Cerebellar cortex (tissue), 1 donor: ENCODE measurements around the gene GID8.
A peak's percentile ranks its signal among the peaks of the same experiment; 100 is the strongest.

Source experiments
- DNase-seq: peaks from one replicate; pipeline ENCODE4 v3.0.0-alpha.2; 2015; ENCODE audit warnings: low spot score

Gene GID8

DNA sequence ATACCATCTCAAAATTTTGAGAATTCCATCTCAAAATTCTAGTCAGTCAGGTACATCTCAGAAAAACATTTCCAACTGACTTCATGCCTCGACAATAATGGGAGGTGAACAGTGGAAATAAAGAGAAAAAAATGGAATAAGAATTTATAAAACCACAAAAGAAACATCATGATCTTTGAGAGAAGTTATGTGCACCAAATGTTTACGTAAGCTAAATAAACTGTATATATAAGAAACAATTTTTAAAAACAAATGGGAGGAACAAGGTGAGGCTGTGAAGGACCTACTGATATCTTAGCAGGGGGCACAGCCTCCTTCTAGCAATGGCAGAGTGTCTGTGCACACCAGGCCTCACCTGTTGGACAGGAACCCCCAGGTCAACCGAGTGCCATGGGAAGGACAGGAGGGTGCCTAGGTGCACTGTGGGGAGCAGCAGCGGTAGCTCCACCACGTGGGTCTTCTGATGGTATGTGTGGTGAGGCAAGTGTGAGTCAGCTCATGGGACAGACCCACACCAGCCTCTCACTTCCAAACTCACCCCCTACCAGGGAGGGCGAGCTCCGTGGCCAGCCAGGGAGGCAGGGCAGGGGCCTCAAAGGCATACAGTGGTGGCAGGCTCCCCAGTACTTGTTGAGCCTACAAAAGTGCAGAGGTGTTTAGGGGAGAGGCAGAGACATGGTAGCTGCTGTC is 34.9 kb upstream of the GID8 start:
- no peak for DNase-seq

DNA sequence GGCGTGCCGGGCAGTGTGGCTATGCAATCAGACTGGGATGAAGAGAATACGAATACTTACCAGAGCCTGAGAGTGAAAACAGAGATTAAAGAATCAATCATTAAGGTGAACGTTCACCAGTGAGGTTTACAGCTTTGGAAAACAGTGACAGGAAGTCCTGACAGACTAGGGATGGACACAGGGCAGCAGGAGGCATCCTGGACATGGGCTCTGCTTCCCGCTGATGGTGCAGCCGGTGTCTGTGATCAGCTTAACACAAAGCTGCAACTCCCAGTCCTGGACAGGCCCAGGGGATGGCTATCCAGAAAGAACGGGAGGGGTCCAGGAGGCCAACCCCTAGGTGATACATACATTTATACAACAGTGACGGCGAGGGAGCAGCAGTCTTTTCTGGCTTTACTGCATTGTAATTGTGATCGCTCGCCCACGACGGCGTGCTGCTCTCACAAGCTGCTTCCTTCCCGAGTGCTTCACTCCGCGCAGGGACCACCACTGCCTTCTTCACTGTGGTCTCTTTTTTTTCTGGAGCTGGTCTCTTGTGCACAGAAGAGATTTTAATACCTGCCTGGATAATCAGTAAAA is 32.3 kb upstream of the GID8 start:
- DNase-seq, result peak; percentile 82

DNA sequence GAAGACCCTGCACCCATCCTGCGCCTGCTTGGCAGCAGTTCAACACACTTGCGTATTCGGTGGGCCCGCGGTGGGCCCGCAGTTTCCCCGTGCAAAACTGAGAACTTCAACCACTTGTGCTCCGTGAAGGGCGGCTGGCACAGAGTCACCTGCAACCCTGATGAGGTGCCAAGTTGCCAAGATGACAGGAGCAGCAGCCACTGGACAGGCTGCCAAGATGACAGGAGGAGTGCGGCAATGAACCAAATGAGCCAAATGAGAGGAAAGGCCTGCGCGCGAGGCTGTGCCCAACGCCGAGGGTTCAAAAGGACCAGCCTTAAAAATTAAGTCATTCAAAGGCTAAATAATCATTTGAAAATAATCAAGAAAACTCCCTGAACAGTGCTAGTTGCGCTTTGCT is 31.7 kb upstream of the GID8 start:
- peak; percentile 95 for DNase-seq

DNA sequence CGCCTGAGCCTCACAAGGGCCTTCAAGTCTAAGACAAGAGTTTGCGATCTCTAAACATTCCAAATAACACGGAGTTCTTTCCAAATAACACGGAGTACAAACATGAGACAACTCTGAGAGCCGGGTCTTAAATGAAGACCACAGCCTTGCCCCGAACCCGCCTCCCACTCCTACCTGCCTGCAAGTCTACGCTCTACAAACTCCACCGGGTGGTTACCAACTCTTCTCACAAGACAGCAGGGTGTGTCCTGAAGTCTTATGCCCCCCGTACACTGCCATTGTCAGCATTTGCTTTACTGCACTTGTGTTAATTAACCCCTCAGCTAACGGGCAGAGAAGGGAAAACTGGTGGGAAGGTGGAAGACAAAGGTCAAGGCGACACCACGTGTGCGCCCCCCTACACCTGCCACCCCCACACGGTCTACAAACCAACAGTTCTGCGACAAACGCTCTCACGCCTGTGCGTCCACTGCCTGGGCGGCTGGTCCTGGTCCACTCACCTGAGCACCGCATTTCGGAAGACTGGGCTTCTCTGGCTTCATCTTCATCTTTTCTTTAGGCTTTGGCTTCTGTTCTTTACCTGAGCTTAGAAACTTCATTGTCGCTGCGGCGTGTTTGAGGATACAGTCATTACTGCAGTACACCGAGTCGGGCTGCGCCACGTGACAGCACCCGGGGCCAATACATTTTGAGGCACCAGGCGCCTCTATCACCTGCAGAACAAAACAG is 31.1 kb upstream of the GID8 start:
- no peak for DNase-seq

DNA sequence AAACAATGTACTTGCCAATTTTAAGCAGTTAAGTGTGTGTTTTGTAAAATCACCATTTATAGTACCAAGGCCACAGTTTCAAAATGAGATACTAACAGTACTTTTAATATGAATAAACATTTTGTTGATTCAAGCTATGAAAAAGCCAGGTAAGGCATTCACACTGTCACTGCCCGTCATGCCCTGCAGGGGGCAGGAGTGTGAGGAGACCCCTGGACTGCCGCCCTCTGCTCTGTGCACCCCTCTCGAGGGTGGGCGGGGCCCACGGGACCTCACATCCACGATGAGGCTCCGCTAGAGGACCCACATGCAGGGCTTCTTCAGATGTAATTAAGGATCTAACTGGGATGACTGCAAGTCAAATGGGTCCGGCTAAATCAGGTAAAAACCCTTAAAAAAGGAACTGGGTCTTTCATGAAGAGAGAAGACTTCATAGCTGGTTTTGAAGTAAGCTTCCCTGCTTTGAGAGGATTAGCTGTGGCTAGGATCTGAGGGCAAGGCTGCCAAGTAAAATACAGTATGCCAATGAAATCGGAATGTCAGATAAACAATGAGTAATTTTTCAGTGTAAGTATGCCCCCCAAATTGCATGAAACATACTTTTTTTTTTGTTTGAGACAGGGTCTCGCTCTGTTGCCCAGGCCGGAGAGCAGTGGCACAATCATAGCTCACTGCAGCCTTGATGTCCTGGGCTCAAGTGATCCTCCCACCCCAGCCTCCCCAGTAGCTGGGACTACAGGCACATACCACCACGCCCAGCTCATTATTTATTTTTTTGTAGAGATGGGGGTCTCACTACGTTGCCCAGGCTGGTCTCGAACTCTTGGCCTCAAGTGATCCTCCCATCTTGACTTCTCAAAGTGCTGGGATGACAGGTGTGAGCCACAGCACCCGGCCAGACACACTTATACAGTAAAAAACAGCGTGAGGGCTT is 30.3 kb upstream of the GID8 start:
- DNase-seq, result no peak

DNA sequence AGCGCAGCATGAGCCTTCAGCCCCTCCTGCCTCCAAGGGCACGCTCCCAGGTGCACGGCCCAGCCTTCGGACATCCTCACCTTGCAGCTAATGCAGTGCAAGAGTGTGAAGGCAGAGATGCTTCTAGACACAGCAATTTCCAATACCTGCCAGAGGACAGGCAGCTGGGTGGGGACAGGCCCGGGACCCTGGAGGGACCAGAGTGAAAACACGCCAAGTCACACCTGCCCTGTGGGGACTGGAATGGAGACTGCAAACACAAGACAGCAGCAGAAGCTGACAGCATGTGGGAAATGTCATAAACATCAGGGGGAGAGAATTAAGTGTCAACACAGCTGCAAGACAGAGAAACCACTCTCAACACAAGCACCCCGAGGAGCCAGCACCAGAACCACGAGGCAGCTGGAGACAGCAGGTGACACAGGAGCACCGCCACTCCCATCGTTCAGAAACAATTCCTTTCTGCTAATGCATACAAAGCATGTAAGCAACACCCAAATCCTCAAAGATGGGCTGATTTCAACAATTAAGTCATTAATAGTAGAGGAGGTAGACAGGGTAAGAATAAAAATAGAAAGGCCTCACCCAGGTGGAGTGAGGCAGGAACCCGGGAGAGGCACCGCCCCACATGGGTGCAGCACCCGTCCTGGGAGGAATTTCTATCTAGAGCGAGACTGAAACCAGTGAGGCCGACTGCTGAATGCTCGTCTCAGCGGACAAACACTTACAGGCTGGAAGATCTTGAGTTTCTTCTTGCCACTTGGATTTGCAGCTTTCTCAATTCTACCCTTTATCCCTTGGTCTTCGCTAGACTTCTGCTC is 28.8 kb upstream of the GID8 start:
- DNase-seq, result no peak

DNA sequence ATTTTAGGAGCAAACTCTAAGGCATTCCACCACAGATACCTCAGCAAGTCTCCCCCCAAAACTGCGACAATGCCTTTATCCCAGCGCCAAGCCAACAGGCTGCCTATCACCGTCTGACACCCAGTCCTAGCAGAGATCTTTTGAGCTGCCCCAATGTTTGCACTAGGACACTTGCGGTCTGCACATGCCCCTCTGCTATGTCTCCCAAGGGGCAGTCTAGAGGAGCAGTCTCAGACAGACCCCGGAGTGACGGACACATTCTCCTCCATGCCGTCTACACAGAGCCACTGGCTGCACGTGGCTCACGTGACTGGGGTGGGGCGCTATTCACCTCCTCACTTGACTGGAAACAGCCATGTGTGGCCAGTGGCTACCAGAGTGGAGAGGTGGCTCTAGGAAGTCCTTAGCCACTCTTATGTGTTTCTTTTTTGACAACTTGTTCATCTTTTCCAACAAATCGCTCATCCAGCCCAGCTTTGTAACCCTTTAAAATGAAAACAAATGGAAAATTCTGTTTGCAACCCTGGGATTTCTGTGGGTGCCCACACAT is 27.7 kb upstream of the GID8 start:
- DNase-seq, result no peak

DNA sequence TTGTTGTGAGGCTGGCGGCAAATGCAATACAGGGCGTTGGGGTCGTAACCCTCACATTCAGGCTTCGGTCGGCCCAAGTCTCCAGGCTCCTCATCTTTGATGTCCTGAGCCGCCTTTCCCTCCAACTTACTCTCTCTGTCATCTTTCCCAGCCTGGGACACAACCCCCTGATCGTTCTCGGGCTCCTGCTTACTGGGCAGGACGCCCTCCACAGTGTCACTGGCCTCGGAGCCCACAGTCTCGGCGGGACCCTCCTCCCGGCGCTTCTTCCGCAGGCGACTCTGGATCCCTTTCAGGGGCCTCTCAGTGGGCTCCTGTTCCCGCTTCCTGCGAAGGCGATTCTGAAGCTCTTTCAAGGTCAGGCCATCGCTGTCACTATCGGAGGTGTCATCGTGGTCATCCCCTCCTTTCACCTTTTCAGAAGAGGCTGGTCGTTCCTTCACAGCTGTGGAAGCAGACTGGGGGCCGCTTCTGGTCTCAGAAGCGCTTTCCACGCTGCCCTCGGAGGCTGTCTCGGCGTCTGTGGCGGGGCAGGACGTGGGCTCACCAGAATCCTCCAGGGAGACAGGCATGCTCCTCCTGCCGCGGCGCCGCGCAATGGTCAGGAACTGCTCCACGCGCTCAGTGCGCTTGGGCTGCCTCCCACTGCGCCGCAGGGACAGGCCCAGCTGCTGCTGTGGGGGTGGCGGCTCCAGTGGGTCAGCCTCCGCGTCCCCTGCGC is 27.0 kb upstream of the GID8 start:
- DNase-seq, result no peak

DNA sequence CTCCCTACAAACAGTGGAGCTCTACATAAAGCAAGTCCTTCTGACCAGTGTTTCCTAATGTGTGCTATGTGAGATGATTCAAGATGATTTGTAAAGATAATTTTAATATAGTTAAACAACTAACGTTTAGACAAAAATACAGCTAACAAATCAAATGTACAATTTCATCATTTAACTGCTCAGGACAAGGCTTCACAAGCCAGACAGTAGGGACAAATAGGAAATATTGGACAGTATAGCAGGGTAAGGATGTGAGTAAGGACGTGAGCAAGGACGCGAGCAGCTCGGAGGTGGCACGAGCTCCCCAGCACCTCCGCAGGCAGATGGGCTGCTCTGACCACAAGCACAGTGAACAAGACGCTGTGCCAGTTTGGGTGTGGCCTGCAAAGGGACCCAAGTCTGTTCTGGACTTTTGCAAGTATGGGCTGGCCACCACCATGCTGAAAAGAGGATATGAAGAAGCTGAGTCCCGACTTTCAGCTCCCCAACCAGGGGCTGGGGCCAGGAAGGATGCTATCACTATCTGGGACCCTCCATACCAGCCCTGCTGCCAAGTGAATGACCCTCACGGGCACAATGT is 26.2 kb upstream of the GID8 start:
- no peak for DNase-seq

DNA sequence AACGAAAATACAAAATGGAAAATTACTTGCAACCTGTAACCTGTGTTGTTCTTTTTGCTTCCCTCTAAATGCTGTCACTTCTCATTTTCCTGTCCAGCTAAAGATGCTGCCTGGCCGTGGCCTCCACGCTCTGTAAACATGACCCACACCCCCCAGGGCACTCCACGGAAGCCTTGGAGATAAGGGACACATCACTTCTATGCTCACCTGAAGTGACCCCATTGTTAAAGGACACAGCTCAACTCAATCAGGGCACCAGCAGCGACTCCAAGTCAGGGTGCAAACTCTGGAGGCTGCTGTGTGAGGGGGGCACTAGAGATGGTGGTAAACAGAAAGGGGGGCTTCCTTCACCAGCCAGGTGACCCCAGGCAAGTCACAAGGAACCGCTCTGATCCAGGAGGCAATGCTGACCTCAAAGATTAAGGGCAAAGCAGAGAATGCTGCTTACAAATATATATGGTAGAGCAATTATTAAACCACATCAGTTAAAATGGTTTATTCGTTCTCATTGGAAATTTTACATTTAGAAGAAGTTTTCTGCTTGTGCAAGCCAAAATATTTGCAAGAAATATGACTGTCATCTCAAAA is 24.8 kb upstream of the GID8 start:
- DNase-seq, result no peak

DNA sequence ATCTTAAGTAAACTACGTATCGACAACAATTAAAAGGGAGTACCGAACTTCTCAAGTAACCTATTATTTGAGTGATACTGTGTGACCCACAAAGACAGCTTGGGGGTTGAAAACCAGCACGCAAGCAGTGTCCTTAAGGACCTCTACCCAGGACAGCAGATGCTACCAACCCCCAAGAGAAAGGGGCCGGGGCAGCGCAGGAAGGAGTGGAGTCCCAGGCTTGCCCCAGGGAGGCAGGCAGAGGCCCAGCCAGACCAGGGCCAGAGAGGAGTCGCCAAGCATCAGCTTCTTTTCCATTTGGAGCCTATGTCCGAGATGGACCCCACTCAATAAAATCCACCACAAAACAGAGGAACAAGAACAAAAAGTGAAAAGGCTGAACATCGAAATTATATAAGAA is 23.5 kb upstream of the GID8 start:
- no peak for DNase-seq

DNA sequence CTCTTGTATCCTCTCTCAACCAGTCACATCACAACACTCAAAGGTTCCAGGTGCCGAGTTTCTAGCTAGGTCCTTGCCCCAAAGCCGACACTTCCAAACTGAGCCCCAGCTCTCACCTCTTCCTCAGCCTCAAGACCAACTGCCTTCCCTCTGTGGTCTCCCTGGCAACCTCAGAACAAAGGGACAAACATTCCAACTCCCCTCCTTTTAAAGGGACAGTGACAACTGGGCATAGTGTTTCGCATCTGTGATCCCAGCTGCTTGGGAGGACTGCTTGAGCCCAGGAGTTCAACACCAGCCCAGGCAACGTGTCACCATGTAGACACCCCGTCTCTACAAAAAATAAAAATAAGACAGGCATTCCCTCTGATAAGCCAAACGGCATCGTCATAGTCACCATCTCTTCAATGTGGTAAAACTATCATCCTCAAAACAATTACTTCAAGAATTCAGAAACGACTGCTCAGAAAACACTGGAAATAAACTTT is 22.9 kb upstream of the GID8 start:
- DNase-seq, result no peak

DNA sequence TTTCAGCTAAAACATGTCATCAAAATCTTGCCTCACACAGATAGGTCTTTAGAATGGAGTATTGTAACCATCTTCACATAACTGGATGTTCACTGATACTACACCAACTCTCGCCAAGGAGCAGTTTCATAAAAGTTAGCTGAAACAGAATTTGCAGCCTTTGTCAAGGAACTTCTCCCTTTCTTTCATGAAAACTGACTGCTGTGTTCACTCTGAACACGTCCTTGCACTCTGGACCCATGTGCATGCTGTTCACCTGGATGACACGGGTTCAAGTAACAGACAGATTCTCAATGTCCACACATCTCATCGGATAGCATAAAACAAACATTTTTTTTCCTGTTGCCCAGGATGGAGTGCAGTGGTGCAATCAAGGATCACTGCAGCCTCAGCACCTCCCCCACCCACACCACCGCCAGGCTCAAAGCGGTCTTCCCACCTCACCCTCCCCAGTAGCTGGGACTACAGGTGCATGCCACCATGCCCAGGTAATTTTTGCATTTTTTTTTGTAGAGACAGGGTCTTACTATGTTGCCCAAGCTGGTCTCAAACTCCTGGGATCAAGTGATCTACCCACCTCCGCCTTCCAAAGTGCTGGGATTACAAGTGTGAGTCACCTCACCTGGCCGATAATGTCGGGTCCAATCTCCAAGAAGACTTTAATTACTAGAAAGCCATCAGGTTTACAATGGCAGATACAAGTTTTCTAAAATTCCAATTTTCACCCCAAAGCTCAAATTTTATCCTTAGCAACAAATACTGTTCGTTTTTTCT is 21.1 kb upstream of the GID8 start:
- DNase-seq, result no peak

DNA sequence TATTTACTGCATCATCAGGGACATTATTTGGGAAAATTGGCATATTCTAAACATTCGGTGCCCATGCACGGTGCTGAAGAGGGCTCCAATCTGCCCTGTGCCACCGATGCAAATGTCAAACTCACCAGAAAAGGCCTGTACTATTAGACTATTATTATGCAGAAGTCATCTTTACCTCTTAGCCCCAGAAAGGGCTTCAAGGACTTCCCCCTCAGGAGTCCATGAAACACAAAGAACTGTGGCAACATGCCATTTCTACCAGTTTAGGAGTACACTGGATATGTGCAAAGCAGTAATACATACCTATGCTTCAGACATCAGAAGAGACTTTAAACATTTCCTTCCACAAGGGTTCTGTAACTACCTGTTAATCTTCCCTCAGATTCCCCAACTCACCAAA is 20.2 kb upstream of the GID8 start:
- no peak for DNase-seq

DNA sequence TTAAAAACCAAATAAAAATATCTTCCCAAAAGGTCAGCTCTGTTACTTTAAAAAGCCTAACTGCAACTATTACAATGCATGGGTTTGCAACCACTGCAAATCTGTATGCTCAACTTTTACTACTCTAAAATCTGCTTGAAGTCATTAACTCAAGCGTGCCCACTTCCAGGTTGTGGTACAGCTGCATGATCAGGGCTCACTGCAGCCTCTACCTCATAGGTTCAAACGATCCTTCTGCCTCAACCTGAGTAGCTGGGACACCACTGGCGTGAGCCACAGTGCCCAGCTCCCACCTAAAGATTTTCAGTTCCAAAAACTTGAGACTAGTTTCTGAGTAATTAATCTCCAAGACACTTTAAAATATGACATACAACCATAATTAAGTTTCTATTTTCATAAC is 19.8 kb upstream of the GID8 start:
- DNase-seq, result no peak

DNA sequence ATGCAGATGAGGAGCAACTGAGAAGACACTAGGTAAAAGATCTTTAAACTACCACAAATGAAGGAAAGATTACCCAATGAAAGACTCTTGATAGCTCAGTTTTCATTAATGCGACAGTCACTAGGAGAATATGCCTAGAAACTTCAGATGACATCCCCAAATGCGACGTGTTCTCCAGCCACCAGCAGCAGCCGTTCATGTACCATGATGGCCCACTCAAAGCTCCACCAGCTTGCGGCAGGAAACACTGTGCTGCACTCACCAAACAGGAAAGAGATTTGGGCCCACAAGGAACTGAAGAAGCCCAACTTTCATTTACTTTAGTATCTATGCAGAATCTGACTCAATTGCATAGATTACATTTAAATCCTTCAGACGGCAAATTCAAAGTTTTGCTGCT is 19.1 kb upstream of the GID8 start:
- no peak for DNase-seq

DNA sequence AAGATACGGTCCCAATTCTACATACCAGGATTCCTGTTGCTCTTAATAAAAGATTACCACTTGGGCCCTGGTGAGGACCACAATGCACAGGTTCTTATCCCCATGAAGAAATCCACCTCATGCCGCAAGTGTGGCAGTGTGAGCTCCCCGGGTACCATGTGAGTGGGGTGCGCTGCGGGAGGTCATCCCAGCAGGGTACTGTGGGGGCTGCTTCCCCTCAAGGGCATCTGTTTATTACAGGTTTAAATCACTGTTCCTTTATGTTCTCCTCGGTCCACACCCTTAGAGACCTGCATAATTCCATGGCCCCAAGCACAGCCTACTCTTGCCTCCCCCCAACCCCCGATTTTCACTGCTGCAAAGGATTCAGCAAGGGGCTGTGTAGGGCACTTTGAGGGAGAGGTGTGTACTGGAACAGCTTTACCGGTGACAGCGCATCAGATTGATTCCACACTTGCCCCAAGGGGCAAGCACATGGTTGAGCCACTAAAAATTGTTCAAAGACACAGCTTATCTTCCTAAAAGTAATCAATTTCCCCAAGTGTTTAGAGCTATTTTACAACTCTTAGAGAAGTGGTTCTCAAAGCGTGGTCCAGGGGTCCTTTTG is 17.8 kb upstream of the GID8 start:
- DNase-seq, result no peak

DNA sequence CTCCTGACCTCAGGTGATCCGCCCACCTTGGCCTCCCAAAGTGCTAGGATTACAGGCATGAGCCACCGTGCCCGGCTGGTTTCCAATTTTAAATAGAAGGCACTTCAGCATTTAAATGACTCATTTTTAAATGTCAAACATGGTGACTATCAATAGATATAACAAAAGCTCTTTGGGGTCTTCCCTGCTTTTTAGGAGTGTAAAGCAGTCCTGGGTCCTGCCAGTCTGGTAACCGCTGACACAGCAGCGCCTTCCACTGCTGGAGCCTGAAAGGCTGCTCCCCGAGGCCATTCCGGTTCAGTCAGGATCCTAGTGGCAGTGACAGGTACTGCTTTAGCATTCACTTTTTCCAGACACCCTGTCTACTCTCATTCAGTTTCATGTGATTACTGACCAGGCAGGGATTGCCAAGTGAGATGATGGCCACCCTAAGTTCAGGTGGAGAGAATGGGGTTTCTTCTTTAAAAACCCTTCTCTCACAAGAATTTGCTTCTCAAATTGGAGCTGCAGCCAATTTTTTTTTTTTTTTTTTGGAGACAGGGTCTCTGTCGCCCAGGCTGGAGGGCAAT is 16.7 kb upstream of the GID8 start:
- peak; percentile 65 for DNase-seq
